OCI-LY7 (cell line): Measurements from ENCODE around the gene COL1A2.

Source experiments
- CTCF ChIP-seq: fragments of 200-600 bp; sonication (generic); conservative IDR thresholded peaks from 2 replicates; pipeline ENCODE4 v1.5.1; 2014; ENCODE audit warnings: mild to moderate bottlenecking, antibody characterized with exemption, low read length, moderate library complexity, mixed read lengths
- EZH2phosphoT487 ChIP-seq: fragments of 200-600 bp; sonication (generic); IDR thresholded peaks from 2 replicates; pipeline ENCODE4 v1.6.1; 2018; ENCODE audit warnings: low read depth, borderline replicate concordance, mild to moderate bottlenecking, mixed run types, antibody characterized with exemption, low read length, moderate library complexity, mixed read lengths

DNA sequence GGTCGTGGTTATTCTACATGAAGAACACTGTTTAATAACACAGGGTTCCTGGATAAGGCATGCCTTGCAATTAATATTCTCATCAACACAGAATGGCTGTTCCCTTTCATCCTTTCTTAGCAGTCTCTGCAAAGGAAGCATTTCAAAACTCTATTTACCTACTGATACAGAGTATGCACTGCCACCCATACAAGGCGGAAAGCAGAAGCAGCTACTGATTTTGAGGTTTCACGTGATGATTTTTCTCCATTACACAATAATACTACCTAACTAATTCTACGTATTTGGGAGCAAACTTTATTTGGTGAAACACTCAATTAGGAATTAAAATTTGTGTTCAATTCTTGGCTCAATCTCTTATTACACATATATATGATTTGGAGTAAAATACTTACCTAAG lies 43.0 kb upstream of the COL1A2 start:
- TF ChIP-seq CTCF (no peak), EZH2phosphoT487 (no peak)
